ENCODE data around the gene TMEM26. TPM values are rescaled to one million over a fixed set of nuclear protein-coding genes. Genes with fewer than 3 reads are reported as not detected.
A peak's percentile ranks its signal among the peaks of the same experiment; 100 is the strongest.

Gene TMEM26
- total and polyA plus RNA-seq, 2 donors from 2014 or later, result 1.2 to 1.6 TPM

DNA sequence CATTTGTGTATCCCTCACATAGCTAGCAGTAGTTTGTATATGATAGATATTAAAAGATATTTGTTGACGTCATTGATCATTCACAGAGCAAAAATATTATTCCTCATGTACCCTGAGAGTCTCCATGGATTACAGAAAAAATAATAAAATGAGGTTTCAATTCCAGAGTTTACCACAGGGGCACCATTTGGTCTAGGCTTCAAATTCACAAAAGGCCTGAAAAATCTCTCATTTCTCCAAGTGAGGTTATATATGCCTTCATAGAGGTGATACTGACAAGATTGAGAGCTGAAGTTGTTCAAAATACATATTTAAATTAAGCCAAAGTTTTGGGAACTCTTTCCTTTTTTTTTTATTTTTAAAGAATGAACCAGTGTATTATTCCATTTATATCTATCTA, 52.7 kb downstream of the TMEM26 start:
- no peak overlapping the region for H3K27ac ChIP-seq (ENCODE audit: low read depth in 2 of 2, low read length in 2 of 2)
- no peaks in the 10 kb centered on the region for H3K9me3 ChIP-seq (ENCODE audit: control insufficient read depth in 2 of 3, insufficient read depth in 1 of 3, low read length in 3 of 3)
- peaks cover 0 to 5% (median 0%) of the 10 kb centered on the region in 3 donors for H3K4me1 ChIP-seq (ENCODE audit: control insufficient read depth in 2 of 3, insufficient read depth in 2 of 3, low read depth in 1 of 3, low read length in 3 of 3)
- no peak overlapping the region for H3K9ac ChIP-seq (ENCODE audit: low read length in 3 of 3)
- FAIRE-seq (no peak), DNase-seq (no peak)
- intact Hi-C loops (cut with DNase I), result no loop called here
- no peaks in the 10 kb centered on the region for H3K36me3 ChIP-seq (ENCODE audit: control insufficient read depth in 2 of 3, insufficient read depth in 3 of 3, low read length in 3 of 3)
- TF ChIP-seq, protein P1, sequence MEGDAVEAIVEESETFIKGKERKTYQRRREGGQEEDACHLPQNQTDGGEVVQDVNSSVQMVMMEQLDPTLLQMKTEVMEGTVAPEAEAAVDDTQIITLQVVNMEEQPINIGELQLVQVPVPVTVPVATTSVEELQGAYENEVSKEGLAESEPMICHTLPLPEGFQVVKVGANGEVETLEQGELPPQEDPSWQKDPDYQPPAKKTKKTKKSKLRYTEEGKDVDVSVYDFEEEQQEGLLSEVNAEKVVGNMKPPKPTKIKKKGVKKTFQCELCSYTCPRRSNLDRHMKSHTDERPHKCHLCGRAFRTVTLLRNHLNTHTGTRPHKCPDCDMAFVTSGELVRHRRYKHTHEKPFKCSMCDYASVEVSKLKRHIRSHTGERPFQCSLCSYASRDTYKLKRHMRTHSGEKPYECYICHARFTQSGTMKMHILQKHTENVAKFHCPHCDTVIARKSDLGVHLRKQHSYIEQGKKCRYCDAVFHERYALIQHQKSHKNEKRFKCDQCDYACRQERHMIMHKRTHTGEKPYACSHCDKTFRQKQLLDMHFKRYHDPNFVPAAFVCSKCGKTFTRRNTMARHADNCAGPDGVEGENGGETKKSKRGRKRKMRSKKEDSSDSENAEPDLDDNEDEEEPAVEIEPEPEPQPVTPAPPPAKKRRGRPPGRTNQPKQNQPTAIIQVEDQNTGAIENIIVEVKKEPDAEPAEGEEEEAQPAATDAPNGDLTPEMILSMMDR (IDR thresholded peaks at IDR 0.05; ENCODE audit: borderline replicate concordance, extremely low read depth, insufficient read depth), result no peak
- no peak overlapping the region for H3K4me3 ChIP-seq (ENCODE audit: low read length in 3 of 3)
- H3K27me3 ChIP-seq (ENCODE audit: control insufficient read depth, insufficient read depth, low read length), result no peaks in the 10 kb centered on the region

DNA sequence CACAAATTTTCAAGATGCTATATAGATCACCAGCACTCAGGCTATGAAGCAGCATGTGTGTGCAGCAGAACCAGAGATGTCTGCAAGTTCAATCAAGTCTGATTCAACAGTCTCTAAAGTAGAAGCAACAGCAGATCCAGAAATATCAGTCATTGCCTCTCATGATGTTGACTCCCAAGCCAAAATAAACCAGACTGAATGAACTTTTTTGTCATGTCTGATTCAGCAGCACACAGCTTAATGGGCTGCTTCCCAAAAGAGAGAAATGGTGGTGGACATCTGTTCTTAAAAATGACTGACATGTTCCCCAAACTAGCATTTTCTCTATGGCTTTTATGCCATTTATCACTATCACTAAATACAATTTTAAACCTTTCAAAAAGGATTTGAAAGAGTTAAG, 53.8 kb downstream of the TMEM26 start:
- no peaks in the 10 kb centered on the region for H3K9me3 ChIP-seq (ENCODE audit: control insufficient read depth in 2 of 3, insufficient read depth in 1 of 3, low read length in 3 of 3)
- H3K36me3 ChIP-seq (ENCODE audit: control insufficient read depth in 2 of 3, insufficient read depth in 3 of 3, low read length in 3 of 3), result no peaks in the 10 kb centered on the region
- DNase-seq (no peak), FAIRE-seq (no peak)
- no peaks in the 10 kb centered on the region for H3K27me3 ChIP-seq (ENCODE audit: control insufficient read depth, insufficient read depth, low read length)
- H3K27ac ChIP-seq (ENCODE audit: low read depth in 2 of 2, low read length in 2 of 2), result no peak overlapping the region
- H3K4me1 ChIP-seq (ENCODE audit: control insufficient read depth in 2 of 3, insufficient read depth in 2 of 3, low read depth in 1 of 3, low read length in 3 of 3), result peaks cover 0 to 5% (median 0%) of the 10 kb centered on the region in 3 donors
- H3K4me3 ChIP-seq (ENCODE audit: low read length in 3 of 3), result no peak overlapping the region
- intact Hi-C loops (cut with DNase I), result no loop called here
- no peak overlapping the region for H3K9ac ChIP-seq (ENCODE audit: low read length in 3 of 3)
- TF ChIP-seq, protein P1 (IDR thresholded peaks at IDR 0.05; ENCODE audit: borderline replicate concordance, extremely low read depth, insufficient read depth), result no peak

DNA sequence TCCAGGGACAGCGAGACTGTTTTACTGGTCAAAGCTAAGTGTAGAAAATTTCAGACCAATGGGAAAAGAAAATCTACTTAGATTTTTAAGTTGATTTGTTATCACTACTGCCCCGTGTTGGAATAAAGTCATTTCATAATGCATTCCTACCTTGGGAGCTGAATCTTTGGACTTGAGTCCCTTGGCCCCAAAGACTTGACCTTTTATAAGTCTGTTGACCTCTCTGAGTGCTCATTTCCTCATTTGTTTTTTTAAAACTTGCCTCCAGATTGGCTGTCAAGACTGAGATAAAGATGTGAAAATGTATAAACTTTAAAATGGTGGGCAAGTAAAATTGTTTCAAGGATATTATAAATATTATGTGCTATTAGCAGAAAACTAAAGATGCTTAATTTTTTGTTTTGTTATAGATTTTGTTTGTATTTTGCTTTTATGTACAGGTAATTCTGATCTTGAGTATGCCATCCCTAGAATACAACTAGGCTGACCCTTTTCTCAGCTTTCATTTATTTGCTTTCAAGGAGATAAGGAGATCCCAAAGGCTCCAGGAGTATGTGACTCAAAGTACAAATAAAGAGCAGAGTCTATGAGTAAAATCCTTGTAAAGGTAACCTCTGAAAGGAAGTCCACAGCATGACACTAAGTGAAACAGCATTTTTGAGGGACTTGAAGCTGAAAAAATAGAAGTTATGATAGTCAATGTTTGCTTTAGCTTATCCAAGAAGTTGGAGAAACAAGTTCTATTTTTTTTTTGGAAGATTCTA, 54.6 kb downstream of the TMEM26 start:
- no peak overlapping the region for H3K9ac ChIP-seq (ENCODE audit: low read length in 3 of 3)
- DNase-seq (no peak), FAIRE-seq (no peak)
- H3K27me3 ChIP-seq (ENCODE audit: control insufficient read depth, insufficient read depth, low read length), result no peaks in the 10 kb centered on the region
- intact Hi-C loops (cut with DNase I), result no loop called here
- peaks cover 0 to 5% (median 0%) of the 10 kb centered on the region in 3 donors for H3K4me1 ChIP-seq (ENCODE audit: control insufficient read depth in 2 of 3, insufficient read depth in 2 of 3, low read depth in 1 of 3, low read length in 3 of 3)
- H3K4me3 ChIP-seq (ENCODE audit: low read length in 3 of 3), result peak overlapping the region in 1 of 3 donors; percentile 56
- H3K9me3 ChIP-seq (ENCODE audit: control insufficient read depth in 2 of 3, insufficient read depth in 1 of 3, low read length in 3 of 3), result no peaks in the 10 kb centered on the region
- no peak overlapping the region for H3K27ac ChIP-seq (ENCODE audit: low read depth in 2 of 2, low read length in 2 of 2)
- H3K36me3 ChIP-seq (ENCODE audit: control insufficient read depth in 2 of 3, insufficient read depth in 3 of 3, low read length in 3 of 3), result no peaks in the 10 kb centered on the region
- TF ChIP-seq, protein P1 (IDR thresholded peaks at IDR 0.05; ENCODE audit: borderline replicate concordance, extremely low read depth, insufficient read depth), result no peak
